Neural progenitor cell (in vitro differentiated cells): ENCODE measurements around the gene RDX.

Experiments used
- EZH2 ChIP-seq: fragments of 200-600 bp; sonication (generic); IDR thresholded peaks from 2 replicates; pipeline ENCODE4 v1.6.1; 2017; ENCODE audit warnings: antibody characterized with exemption, mild to moderate bottlenecking, moderate library complexity
- TF ChIP-seq, protein P1 (sequence below): fragments of 200-600 bp; sonication (generic); IDR thresholded peaks from 2 replicates; pipeline ENCODE4 v1.5.1; 2017; ENCODE audit warnings: antibody characterized with exemption, mild to moderate bottlenecking

DNA sequence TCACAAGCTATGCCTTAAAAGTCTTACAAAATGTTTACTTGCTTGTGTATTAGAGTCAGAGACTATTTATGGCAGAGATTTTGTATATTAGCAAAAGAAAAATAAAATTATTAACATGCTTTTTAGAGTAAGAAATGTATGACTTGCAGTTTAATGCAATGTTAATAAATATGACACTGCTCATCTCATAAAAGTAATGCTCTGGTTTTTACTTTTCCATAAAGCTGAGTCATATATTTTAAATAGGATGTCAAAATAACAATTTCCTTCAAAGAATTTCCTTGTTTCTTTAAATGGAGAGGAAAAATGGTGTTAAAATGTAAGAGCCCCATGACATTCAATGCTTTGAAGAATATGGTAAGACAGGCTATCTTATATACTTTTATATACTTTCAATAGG lies 16.3 kb upstream of the RDX start:
- TF ChIP-seq, protein P1, sequence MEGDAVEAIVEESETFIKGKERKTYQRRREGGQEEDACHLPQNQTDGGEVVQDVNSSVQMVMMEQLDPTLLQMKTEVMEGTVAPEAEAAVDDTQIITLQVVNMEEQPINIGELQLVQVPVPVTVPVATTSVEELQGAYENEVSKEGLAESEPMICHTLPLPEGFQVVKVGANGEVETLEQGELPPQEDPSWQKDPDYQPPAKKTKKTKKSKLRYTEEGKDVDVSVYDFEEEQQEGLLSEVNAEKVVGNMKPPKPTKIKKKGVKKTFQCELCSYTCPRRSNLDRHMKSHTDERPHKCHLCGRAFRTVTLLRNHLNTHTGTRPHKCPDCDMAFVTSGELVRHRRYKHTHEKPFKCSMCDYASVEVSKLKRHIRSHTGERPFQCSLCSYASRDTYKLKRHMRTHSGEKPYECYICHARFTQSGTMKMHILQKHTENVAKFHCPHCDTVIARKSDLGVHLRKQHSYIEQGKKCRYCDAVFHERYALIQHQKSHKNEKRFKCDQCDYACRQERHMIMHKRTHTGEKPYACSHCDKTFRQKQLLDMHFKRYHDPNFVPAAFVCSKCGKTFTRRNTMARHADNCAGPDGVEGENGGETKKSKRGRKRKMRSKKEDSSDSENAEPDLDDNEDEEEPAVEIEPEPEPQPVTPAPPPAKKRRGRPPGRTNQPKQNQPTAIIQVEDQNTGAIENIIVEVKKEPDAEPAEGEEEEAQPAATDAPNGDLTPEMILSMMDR: no peak
- TF ChIP-seq EZH2: no peak
